Measurements from ENCODE around the gene ZRANB2.
A peak's percentile ranks its signal among the peaks of the same experiment; 100 is the strongest.

ZRANB2 gene

GRCh38 chr1:71068325-71069240 lies 12.3 kb downstream of the ZRANB2 start:
- DNase-seq, result no peak

DNA sequence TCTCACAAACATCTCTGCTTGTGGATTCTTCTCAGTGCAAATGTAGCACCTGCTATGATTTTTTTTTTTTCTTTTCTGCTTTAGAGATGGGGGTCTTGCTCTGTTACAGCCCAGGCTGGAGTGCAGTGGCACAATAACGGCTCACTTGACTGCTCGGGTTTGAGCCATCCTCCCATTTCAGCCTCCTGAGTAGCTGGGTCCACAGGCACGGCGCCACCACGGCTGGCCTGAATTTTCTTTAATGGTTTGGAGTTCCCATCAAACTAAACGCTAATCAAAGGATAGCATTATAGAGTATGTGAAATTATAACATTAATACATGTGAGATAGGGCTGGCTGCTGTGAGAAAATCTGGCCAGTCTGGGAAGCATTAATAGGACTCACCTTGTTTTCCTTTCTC lies 26.0 kb downstream of the ZRANB2 start:
- DNase-seq, result no peak

DNA sequence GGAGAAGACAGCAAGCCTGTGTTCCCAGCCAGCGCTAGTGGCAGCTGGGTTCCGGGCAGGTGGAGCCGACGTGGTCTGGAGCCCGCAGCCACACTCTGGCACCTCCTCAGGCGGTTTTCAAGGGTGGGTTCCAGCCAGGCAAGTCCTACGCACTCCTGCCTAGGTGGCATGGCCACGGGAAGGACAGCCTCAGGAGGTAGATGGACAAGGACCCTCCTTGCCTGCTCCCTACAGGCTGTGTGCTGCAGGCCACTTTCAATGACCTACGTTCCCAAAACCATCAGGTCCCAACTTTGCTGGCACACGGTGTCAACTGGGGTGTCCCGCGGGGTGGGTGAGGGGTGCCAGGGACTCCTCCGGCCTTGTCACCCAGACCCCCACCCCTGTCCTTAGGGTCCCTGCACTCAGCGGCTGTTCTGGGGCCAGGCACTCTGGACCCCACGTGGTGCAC lies 26.5 kb downstream of the ZRANB2 start:
- no peak for DNase-seq

- no peak for DNase-seq
Measured at GRCh38 chr1:71053758-71054157, 27.1 kb downstream of the ZRANB2 start.

- no peak for DNase-seq
Measured at GRCh38 chr1:71053146-71053545, 27.7 kb downstream of the ZRANB2 start.

GRCh38 chr1:71049951-71050598 lies 30.8 kb downstream of the ZRANB2 start:
- no peak for DNase-seq

DNA sequence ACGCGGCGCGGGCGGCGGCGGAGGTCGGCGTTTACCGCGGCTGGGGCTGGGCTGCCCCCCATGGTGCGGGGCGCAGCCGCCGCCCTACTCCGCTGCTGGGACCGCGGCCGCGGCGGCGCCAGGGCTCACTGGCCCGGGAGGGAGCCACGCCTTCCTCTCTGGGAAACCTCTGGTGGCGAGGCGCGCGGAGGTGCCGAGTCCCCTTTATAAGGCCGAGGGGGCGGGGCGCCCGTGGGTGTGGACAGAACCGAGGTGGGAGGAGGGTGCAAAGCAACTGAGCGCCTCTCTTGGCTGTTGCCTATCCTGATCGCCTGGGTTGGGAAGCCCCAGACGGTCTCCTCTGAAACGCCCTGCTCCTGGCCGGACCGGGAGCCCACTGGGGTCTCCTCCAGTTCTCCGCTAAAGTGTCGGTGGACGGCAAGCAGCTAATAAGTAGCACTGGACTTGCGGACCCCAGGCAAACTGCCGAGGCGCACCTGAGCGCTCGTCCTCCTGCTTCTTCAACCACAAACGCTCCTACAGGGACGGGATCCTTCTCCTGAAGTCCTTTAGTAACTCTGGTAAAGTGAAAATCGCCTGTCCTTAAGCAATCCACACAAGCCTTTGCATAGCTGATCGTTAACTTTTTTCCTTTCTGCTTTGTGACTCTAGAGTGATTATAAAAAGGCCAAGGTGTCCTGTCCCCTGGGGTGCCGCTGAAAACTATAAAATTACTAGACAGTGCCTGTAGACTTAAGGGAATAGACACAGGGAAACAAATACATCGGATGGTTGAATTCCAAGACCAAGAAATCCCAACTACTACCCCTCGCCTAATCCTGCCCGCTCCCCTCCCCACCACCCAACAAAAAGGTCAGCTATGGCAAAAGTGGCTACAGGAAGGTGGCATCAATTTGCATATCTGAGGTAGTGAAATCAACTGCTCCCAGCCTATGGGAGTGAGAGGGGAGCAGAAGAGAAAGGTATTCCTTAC lies 32.9 kb downstream of the ZRANB2 start, which contains the start of gene PTGER3:
Gene PTGER3, minus strand, starts transcription at position 182 of the 973 bp plus-strand sequence. CDS start 239 bp downstream, outside the sequence.
- peak; percentile 57 for DNase-seq

DNA sequence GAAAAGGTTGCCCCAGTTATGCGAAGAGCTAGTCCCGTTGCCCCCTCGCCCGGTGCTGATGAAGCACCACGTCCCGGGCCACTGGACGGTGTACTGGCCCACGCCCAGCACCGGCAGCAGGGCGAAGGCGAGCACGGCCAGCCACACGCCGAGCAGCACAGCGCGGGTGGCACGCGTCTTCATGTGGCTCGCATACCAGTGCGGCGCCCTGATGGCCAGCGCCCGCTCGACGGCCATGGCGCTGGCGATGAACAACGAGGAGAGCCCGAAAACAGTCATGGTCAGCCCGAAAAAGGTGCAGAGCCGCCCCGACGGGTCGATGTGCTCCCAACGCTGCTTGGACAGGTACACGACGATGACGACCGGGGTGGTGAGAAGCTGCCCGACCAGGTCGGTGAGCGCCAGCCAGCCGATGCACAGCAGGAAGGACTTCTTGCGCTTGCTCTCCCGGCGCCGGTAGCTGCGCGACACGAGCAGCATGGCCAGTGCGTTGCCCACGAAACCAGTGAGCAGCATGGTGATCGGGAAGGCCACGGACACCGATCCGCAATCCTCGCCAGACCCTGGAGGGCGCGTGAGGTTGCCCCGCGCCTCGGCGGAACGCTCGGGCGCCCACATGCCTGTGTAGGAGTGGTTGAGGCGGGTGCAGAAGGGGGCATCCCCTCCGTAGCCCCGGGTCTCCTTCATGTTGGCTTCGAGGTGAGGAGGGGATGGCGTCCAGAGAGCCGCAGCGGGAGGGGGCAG lies 33.8 kb downstream of the ZRANB2 start:
- peak; percentile 22 for DNase-seq

DNA sequence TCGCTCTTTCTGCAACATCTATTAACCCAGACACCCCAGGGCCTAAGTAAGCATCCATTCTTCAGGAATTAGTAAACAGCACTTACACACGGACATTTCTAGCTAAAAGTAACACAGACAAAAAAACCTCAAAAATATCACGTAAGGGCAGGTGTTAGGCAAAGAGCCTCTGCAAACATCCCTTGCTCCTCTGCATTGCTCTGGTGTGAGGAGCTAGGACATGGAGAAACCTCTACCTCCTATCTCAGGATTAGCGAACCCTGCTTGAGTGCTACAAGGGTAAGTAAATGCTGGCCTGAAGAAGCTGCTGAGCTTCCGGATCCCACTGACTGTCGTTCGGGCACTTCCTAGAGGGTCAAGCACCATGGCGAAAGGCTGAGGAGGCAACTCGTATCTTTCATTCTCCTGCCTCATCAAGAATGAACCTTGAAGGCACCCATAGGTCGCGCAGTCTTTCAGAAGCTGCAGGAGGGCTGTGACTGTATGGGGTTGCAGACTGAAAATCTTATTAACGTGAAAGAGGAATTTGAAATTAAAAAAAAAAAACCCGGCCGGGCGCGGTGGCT lies 35.3 kb downstream of the ZRANB2 start:
- no peak for DNase-seq

- DNase-seq, result no peak
Measured at GRCh38 chr1:71044833-71045232, 36.0 kb downstream of the ZRANB2 start.

DNA sequence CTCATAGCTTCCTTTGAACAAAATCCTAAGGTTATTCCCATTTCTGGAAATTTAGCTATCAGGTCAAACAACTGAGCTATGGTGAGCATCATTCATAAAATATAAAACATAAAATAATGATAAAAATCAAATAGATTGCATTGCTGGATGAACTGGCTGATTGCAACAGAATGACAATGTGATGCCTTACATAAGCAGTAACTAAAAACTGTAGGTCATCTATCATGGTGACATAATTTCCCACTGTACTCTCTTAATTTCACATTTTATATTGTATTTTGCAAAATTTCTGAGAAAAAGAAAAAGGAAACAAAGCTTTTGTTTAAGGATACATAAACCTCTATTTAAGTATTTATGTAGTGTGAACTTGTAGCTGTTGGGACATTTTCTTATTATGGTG lies 37.8 kb downstream of the ZRANB2 start:
- no peak for DNase-seq

DNA sequence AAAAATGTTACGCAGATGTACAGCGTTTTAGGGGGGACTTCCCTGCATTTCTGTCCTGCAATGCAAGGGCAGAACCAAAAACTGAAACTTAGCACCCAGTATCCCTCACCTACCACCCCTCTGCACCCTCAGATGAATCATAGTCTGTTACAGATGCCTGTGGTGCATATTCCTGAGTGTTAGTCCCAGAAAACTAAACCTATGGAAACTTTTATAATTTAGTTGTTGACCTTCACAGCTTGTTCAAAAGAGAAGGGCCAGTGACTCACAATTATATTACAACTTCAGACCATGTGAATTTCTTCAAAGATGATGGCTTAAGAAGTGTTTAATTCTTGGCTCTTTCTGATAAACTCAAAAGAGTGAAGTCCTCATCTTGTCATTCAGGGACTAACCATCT lies 39.0 kb downstream of the ZRANB2 start:
- no peak for DNase-seq

GRCh38 chr1:71039661-71040262 lies 41.1 kb downstream of the ZRANB2 start:
- DNase-seq, result no peak

DNA sequence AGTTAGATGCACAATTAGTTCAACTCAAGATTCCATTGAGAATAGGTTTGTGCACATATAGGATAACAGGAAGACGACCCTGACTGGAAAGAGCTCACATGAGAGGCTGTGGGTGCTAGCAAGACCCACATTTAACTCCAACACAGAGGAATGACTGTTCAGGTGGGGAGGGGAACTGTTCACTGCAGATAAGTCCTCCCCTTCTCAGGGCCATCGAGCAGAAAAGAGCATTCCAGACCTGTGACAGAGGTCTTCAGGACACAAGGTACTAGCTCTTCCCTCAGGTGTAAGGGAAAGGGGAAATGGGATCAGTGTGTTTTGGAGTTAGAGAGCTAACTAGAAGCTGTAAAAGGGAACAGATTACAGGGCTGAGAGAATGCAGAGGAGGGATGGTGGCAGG lies 41.9 kb downstream of the ZRANB2 start:
- no peak for DNase-seq

DNA sequence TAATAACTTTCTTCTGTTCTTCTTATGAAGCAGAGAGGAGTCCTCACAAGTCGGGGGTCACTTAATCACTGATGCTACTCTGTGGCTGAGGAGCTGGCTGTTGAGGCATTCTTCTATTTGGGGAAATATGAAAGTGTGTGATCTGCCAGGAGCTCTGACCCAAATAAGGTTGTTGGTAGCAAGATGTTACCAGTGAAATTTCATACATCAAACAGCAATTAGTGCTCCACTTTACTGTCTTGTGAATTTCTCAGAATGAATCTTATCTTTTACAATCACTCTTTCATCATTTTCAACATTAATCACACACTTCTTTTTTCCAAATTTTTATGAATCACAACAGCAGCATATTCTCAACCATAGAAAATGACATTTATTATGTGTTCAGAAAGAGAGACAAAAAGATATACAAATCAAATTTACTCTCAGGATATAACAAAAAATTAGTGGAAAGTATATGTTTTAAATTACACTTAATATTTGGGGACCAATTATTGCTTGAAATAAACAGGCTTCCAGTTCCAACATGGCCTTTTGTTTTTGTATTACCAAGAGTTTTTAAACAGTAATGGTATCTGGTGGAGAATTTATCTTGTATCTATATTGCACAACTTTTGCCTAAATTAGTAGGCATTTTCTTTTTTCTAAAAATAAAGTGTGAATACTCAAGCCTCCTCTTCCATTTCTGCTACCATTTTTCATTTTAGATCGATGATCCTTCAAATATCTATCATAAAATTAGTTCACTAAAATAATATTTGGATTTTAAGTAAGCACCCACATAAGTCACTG lies 42.8 kb downstream of the ZRANB2 start:
- DNase-seq, result no peak

- no peak for DNase-seq
Measured at GRCh38 chr1:71037066-71037465, 43.8 kb downstream of the ZRANB2 start.

DNA sequence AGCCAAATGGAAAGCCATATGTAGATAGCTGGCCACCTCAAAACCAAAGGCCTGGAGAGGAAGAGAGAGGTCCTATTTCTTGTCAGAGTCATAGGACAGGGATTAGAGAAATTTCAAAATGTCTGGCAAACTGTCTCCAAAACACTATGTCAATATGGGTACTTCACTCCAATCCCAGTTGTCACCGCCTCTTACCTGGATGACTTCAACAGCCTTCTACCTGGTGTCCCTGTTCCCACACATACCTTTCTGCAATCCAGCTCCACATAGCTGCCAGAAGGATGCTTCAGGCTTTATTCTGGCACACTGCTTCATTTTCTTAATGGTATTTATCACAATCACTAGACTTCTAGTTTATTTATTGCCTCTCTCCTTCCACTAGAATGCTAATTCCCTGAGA lies 47.7 kb downstream of the ZRANB2 start:
- DNase-seq, result no peak

DNA sequence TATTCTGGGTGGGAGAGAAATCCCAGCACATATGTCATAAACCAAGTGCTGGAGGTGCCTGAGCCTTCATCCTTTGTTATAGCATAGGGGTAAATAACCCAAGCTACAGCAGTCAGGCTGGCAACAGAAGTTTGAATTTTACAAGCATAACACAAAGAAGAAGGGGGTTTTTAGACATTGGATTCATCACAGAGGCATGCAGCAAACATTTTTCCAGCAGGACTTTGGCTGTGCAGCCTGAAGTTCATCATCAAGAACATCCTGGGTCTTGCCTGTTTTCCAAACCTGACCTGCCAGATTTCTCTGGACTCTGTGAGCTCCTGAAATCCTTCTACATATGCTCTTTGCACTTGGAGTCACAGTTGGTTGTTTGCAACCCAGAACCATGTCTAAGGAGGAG lies 49.4 kb downstream of the ZRANB2 start:
- no peak for DNase-seq

DNA sequence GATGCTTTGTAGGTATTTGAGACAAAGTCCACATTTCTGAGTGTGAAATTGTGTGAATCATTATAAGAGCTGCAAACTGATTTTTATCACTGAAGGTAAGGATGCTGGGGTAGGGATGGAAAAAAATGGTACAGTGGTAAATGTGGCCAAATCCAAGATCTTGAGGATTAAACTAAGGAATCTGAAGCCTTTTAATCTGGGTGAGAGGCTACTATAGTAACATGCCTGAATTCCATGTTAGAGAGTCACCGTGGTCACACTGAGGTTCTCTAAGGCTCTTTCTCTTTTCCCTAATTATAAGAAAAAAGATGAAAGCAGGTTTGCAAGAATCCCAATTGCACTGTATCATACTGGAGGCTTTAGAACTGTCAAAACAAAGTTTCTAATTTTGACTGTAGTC lies 50.8 kb downstream of the ZRANB2 start:
- DNase-seq, result no peak

- no peak for DNase-seq
Measured at GRCh38 chr1:71028981-71029380, 51.9 kb downstream of the ZRANB2 start.

DNA sequence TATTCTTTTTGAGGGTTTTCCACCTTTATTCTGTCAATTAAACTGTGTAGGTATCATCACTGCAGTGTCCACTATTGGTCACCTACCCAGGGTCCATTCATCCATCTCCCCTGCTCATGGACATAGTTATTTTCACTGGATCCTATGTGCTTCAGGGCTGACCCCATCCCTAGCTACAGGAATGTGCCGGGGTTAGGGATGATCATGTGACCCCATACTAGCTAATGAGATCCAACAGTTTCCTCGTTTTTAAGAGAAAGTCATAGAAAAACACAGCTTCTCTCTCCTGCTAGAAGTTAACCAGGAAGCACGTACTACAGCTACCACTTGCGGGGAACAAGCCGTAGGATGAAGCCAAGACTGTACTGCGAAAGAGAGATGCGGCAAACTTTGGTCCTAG lies 52.8 kb downstream of the ZRANB2 start:
- DNase-seq, result no peak

Data from activated naive CD4-positive, alpha-beta T cell treated with anti-CD3 and anti-CD28 coated beads, Interleukin-2, amount 50 U/mL, for 16 hours (primary cell).